HUES6 (cell line): ENCODE measurements around the gene USP48.
A peak's percentile ranks its signal among the peaks of the same experiment; 100 is the strongest.

Experiments
- H3K27ac ChIP-seq: 2 replicates; pipeline ENCODE4 v1.7.0; 2013; ENCODE audit warnings: low read depth, mild to moderate bottlenecking, low read length, inconsistent platforms
- H3K27me3 ChIP-seq: 2 replicates; pipeline ENCODE4 v1.6.1; 2013; ENCODE audit warnings: low read length; ENCODE audit not compliant: control insufficient read depth, insufficient read depth
- H3K36me3 ChIP-seq: 2 replicates; pipeline ENCODE4 v1.6.1; 2013; ENCODE audit warnings: low read length; ENCODE audit not compliant: control insufficient read depth, insufficient read depth
- H3K4me1 ChIP-seq: 2 replicates; pipeline ENCODE4 v1.6.1; 2013; ENCODE audit warnings: low read length; ENCODE audit not compliant: control insufficient read depth, insufficient read depth
- H3K4me3 ChIP-seq: 2 replicates; pipeline ENCODE4 v1.5.1; 2013; ENCODE audit warnings: low read depth, low read length
- H3K9ac ChIP-seq: one replicate; pipeline ENCODE4 v1.6.1; 2013; ENCODE audit warnings: mild to moderate bottlenecking, low read length
- H3K9me3 ChIP-seq: 2 replicates; pipeline ENCODE4 v1.6.1; 2013; ENCODE audit warnings: low read depth, low read length; ENCODE audit not compliant: control insufficient read depth, insufficient read depth

The USP48 gene

GRCh38 chr1:21659099-21659923, 123.6 kb downstream of the USP48 start:
- Histone ChIP-seq H3K36me3 (no peaks in the 10 kb centered on the region), H3K9me3 (no peaks in the 10 kb centered on the region), H3K27me3 (peaks cover 23% of the 10 kb centered on the region), H3K9ac (no peak overlapping the region), H3K27ac (no peak overlapping the region), H3K4me1 (peaks cover 14% of the 10 kb centered on the region), H3K4me3 (peak overlapping the region; percentile 65)

- Histone ChIP-seq H3K9me3 (no peaks in the 10 kb centered on the region), H3K4me1 (peaks cover 9% of the 10 kb centered on the region), H3K4me3 (no peak overlapping the region), H3K27ac (no peak overlapping the region), H3K9ac (no peak overlapping the region), H3K27me3 (peaks cover 28% of the 10 kb centered on the region), H3K36me3 (no peaks in the 10 kb centered on the region)
Observed at GRCh38 chr1:21657456-21658190, 125.3 kb downstream of the USP48 start.

- Histone ChIP-seq H3K9me3 (no peaks in the 10 kb centered on the region), H3K27ac (no peak overlapping the region), H3K9ac (no peak overlapping the region), H3K36me3 (no peaks in the 10 kb centered on the region), H3K4me1 (peaks cover 20% of the 10 kb centered on the region), H3K27me3 (peaks cover 30% of the 10 kb centered on the region), H3K4me3 (no peak overlapping the region)
Observed at GRCh38 chr1:21655748-21656147, 127.2 kb downstream of the USP48 start.

GRCh38 chr1:21655259-21655658, 127.7 kb downstream of the USP48 start:
- Histone ChIP-seq H3K4me1 (peaks cover 20% of the 10 kb centered on the region), H3K27me3 (peaks cover 28% of the 10 kb centered on the region), H3K9ac (no peak overlapping the region), H3K27ac (no peak overlapping the region), H3K36me3 (no peaks in the 10 kb centered on the region), H3K4me3 (no peak overlapping the region), H3K9me3 (no peaks in the 10 kb centered on the region)

- Histone ChIP-seq H3K27ac (no peak overlapping the region), H3K4me3 (no peak overlapping the region), H3K36me3 (no peaks in the 10 kb centered on the region), H3K9ac (no peak overlapping the region), H3K27me3 (peaks cover 19% of the 10 kb centered on the region), H3K9me3 (no peaks in the 10 kb centered on the region), H3K4me1 (peaks cover 13% of the 10 kb centered on the region)
Observed at GRCh38 chr1:21654209-21654608, 128.7 kb downstream of the USP48 start.

- H3K9me3 ChIP-seq: no peaks in the 10 kb centered on the region
- H3K4me1 ChIP-seq: peaks cover 13% of the 10 kb centered on the region
- no peak overlapping the region for H3K4me3 ChIP-seq
- H3K27ac ChIP-seq: no peak overlapping the region
- H3K27me3 ChIP-seq: peaks cover 19% of the 10 kb centered on the region
- no peaks in the 10 kb centered on the region for H3K36me3 ChIP-seq
- H3K9ac ChIP-seq: no peak overlapping the region
Observed at GRCh38 chr1:21653744-21654100, 129.2 kb downstream of the USP48 start.

GRCh38 chr1:21652937-21653743, 129.8 kb downstream of the USP48 start:
- no peaks in the 10 kb centered on the region for H3K36me3 ChIP-seq
- H3K27ac ChIP-seq: no peak overlapping the region
- H3K9ac ChIP-seq: no peak overlapping the region
- peaks cover 13% of the 10 kb centered on the region for H3K4me1 ChIP-seq
- no peak overlapping the region for H3K4me3 ChIP-seq
- H3K9me3 ChIP-seq: no peaks in the 10 kb centered on the region
- peaks cover 19% of the 10 kb centered on the region for H3K27me3 ChIP-seq

- Histone ChIP-seq H3K27me3 (peaks cover 19% of the 10 kb centered on the region), H3K27ac (no peak overlapping the region), H3K4me3 (peak overlapping the region; percentile 49), H3K36me3 (no peaks in the 10 kb centered on the region), H3K9ac (no peak overlapping the region), H3K9me3 (no peaks in the 10 kb centered on the region), H3K4me1 (peaks cover 13% of the 10 kb centered on the region)
Observed at GRCh38 chr1:21652101-21652936, 130.6 kb downstream of the USP48 start.

- Histone ChIP-seq H3K9me3 (no peaks in the 10 kb centered on the region), H3K36me3 (no peaks in the 10 kb centered on the region), H3K27ac (no peak overlapping the region), H3K9ac (no peak overlapping the region), H3K4me3 (peak overlapping the region; percentile 62), H3K4me1 (peaks cover 13% of the 10 kb centered on the region), H3K27me3 (peaks cover 19% of the 10 kb centered on the region)
Observed at GRCh38 chr1:21651214-21652042, 131.5 kb downstream of the USP48 start.

GRCh38 chr1:21650400-21650799, 132.5 kb downstream of the USP48 start:
- Histone ChIP-seq H3K27ac (no peak overlapping the region), H3K36me3 (no peaks in the 10 kb centered on the region), H3K27me3 (peaks cover 19% of the 10 kb centered on the region), H3K4me1 (peaks cover 13% of the 10 kb centered on the region), H3K9me3 (no peaks in the 10 kb centered on the region), H3K4me3 (no peak overlapping the region), H3K9ac (no peak overlapping the region)
